ENCODE measurements around the gene RFX4.
"Not testable (repeated sequence)": the region's sequence is repeated elsewhere in the genome, so short reads cannot be mapped to it uniquely, and the experiment has no call there.

Gene RFX4

GRCh38 chr12:106594447-106594846 lies 11.6 kb downstream of the RFX4 start:
- no peak for DNase-seq

- DNase-seq, result no peak
Observed at GRCh38 chr12:106595268-106595667, 12.5 kb downstream of the RFX4 start.

GRCh38 chr12:106598003-106598402 lies 15.2 kb downstream of the RFX4 start:
- DNase-seq, result no peak

- DNase-seq, result no peak
Observed at GRCh38 chr12:106599302-106599701, 16.5 kb downstream of the RFX4 start.

GRCh38 chr12:106600503-106600902 lies 17.7 kb downstream of the RFX4 start:
- DNase-seq, result no peak

- DNase-seq, result no peak
Observed at GRCh38 chr12:106601031-106601430, 18.2 kb downstream of the RFX4 start.

- DNase-seq, result no peak
Observed at GRCh38 chr12:106601496-106601895, 18.7 kb downstream of the RFX4 start.

GRCh38 chr12:106602076-106602475 lies 19.3 kb downstream of the RFX4 start:
- DNase-seq, result no peak

- DNase-seq, result no peak
Observed at GRCh38 chr12:106605254-106605653, 22.4 kb downstream of the RFX4 start.

- DNase-seq, result not testable (repeated sequence)
Observed at GRCh38 chr12:106620588-106620987, 37.8 kb downstream of the RFX4 start.

GRCh38 chr12:106625976-106626375 lies 43.2 kb downstream of the RFX4 start:
- DNase-seq, result no peak

GRCh38 chr12:106629797-106630659 lies 47.2 kb downstream of the RFX4 start:
- no peak for DNase-seq

GRCh38 chr12:106631150-106631549 lies 48.3 kb downstream of the RFX4 start:
- DNase-seq, result no peak

- no peak for DNase-seq
Observed at GRCh38 chr12:106631797-106632196, 49.0 kb downstream of the RFX4 start.

GRCh38 chr12:106632797-106633450 lies 50.1 kb downstream of the RFX4 start:
- no peak for DNase-seq

GRCh38 chr12:106633451-106633823 lies 50.6 kb downstream of the RFX4 start:
- no peak for DNase-seq

GRCh38 chr12:106634206-106634605 lies 51.4 kb downstream of the RFX4 start:
- DNase-seq, result no peak

GRCh38 chr12:106643000-106643399 lies 60.2 kb downstream of the RFX4 start:
- no peak for DNase-seq

- DNase-seq, result no peak
Observed at GRCh38 chr12:106644335-106645073, 61.7 kb downstream of the RFX4 start.

GRCh38 chr12:106645074-106645421 lies 62.2 kb downstream of the RFX4 start:
- no peak for DNase-seq

GRCh38 chr12:106645465-106646330 lies 62.9 kb downstream of the RFX4 start:
- DNase-seq, result no peak

- no peak for DNase-seq
Observed at GRCh38 chr12:106646472-106646871, 63.7 kb downstream of the RFX4 start.

Measured in AML-193 (cell line).